CD4-positive, alpha-beta T cell (primary cell): ENCODE measurements around the gene DNMT1. TPM values are rescaled to one million over a fixed set of nuclear protein-coding genes. Genes with fewer than 3 reads are reported as not detected.

Source experiments
- ATAC-seq: fragments of 200-7000 bp; cut with Tn5 transposase; one replicate; pipeline ENCODE4 v1.10.0; 2022; ENCODE audit warnings: mild to moderate bottlenecking; ENCODE audit not compliant: poor library complexity
- CTCF ChIA-PET: fragments of 350-600 bp; sonication (Branson Sonifier 250); formaldehyde crosslinking; loops from one replicate; lab custom pipeline; 2021; ENCODE audit warnings: antibody characterized with exemption, inconsistent platforms; lab: Charles Lee
- POLR2A ChIA-PET: fragments of 350-600 bp; sonication (Branson Sonifier 250); formaldehyde crosslinking; loops from one replicate; lab custom pipeline; 2021; ENCODE audit warnings: antibody characterized with exemption, inconsistent platforms; lab: Charles Lee
- DNase-seq, 14 experiments: peaks; one replicate each; pipeline ENCODE4 v3.0.0-alpha.2; 2013 to 2020; ENCODE audit warnings: mixed read lengths in 2 of 14
- H3K27ac ChIP-seq, 2 donors: one replicate each; pipeline versions ENCODE4 v1.5.1 to v1.7.0; 2013; ENCODE audit warnings: low read length in 2 of 2, low read depth in 1 of 2, mild to moderate bottlenecking in 1 of 2
- H3K27me3 ChIP-seq, 2 experiments: 1 replicate in 1 of 2; 2 replicates in 1 of 2; pipeline versions ENCODE4 v1.6.1 to v1.7.0; 2013; ENCODE audit warnings: low read length in 2 of 2, control low read depth in 1 of 2, mild to moderate bottlenecking in 1 of 2, moderate library complexity in 1 of 2; ENCODE audit not compliant: insufficient read depth in 2 of 2, control insufficient read depth in 1 of 2
- H3K36me3 ChIP-seq: one replicate; pipeline ENCODE4 v1.6.1; 2013; ENCODE audit warnings: low read length, control low read depth; ENCODE audit not compliant: insufficient read depth
- H3K4me1 ChIP-seq: one replicate; pipeline ENCODE4 v1.6.1; 2013; ENCODE audit warnings: low read length, control low read depth; ENCODE audit not compliant: insufficient read depth
- H3K4me3 ChIP-seq: one replicate; pipeline ENCODE4 v1.5.1; 2013; ENCODE audit warnings: mild to moderate bottlenecking, low read length, moderate library complexity
- H3K9me3 ChIP-seq, 2 experiments: 1 replicate in 1 of 2; 2 replicates in 1 of 2; pipeline versions ENCODE4 v1.6.1 to v1.7.0; 2013; ENCODE audit warnings: low read length in 2 of 2, mild to moderate bottlenecking in 2 of 2, control low read depth in 1 of 2, moderate library complexity in 1 of 2; ENCODE audit not compliant: control insufficient read depth in 1 of 2, insufficient read depth in 1 of 2
- H3K27ac Mint-ChIP-seq: one replicate; pipeline ENCODE4 v1.8.0; 2020; ENCODE audit warnings: mixed read lengths
- H3K27me3 Mint-ChIP-seq: one replicate; pipeline ENCODE4 v1.8.0; 2021; ENCODE audit warnings: mixed read lengths
- H3K36me3 Mint-ChIP-seq: one replicate; pipeline ENCODE4 v1.8.0; 2021; ENCODE audit warnings: low read depth, mixed read lengths
- H3K4me1 Mint-ChIP-seq: one replicate; pipeline ENCODE4 v1.8.0; 2021; ENCODE audit warnings: low read depth, mixed read lengths
- H3K4me3 Mint-ChIP-seq: one replicate; pipeline ENCODE4 v1.8.0; 2020; ENCODE audit warnings: mild to moderate bottlenecking, mixed read lengths
- H3K9me3 Mint-ChIP-seq: one replicate; pipeline ENCODE4 v1.8.0; 2020; ENCODE audit warnings: mixed read lengths
- intact Hi-C, 2 experiments: fragments of 100-400 bp; cut with DNase I in 1 of 2; cut with micrococcal nuclease in 1 of 2; formaldehyde crosslinking; loops; one replicate each; pipeline versions ENCODE4 v1.15.1 to v1.9.0; 2023 to 2025; cut with DNase I, micrococcal nuclease
- total RNA-seq, 174 experiments: library from RNA in 2 of 174; stranded (reverse) in 2 of 174; gene quantifications; one replicate each; pipeline ENCODE4 v1.2.3 and lab custom pipeline; 2021 to 2026
- TF ChIP-seq, protein P1 (sequence below): fragments of 200-600 bp; IDR thresholded peaks from one replicate; pipeline ENCODE4 v1.8.0; 2022; ENCODE audit warnings: antibody characterized with exemption, mild to moderate bottlenecking

Gene DNMT1
- total RNA-seq, 2 experiments from 2014 or later, result 159 to 160 TPM

DNA sequence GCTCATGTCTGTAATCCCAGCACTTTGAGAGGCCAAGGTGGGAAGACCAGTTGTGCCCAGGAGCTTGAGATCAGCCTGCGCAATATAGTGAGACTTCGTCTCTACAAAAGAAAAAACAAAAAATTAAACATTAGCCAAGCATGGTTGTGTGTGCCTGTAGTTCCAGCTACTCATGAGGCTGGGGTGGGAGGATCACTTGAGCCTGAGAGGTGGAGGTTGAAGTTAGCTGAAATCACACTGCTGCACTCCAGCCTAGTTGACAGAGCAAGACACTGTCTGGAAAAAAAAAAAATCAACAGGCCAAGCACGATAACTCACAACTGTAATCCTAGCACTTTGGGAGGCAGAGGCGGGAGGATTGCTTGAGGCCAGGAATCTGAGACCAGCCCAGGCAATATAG, 40.2 kb upstream of the DNMT1 start:
- Histone ChIP-seq H3K36me3 (no peaks in the 10 kb centered on the region), H3K4me3 (no peak overlapping the region), H3K9me3 (no peaks in the 10 kb centered on the region), H3K27ac (no peak overlapping the region), H3K27me3 (no peaks in the 10 kb centered on the region), H3K4me1 (peaks cover 45% of the 10 kb centered on the region)
- no peaks in the 10 kb centered on the region for H3K36me3 Mint-ChIP-seq
- peaks cover 22% of the 10 kb centered on the region for H3K4me1 Mint-ChIP-seq
- DNase-seq (no peak), ATAC-seq (no peak)
- H3K27me3 Mint-ChIP-seq, result no peaks in the 10 kb centered on the region
- ChIA-PET POLR2A (interaction anchor here (0.6 to 2.3 kb wide), 3 partner anchors 15 to 300 kb away, joined by 4 to 9 read pairs (median 5); no protein-coding TSS in a partner anchor), CTCF (interaction anchor here (1.5 to 2.0 kb wide), 2 partner anchors 15 to 182 kb away, joined by 3 to 12 read pairs; no protein-coding TSS in a partner anchor)
- no peaks in the 10 kb centered on the region for H3K9me3 Mint-ChIP-seq
- H3K27ac Mint-ChIP-seq, result peak overlapping the region; percentile 96
- peak overlapping the region; percentile 40 for H3K4me3 Mint-ChIP-seq
- intact Hi-C loops, result no loop called here
- TF ChIP-seq, protein P1, sequence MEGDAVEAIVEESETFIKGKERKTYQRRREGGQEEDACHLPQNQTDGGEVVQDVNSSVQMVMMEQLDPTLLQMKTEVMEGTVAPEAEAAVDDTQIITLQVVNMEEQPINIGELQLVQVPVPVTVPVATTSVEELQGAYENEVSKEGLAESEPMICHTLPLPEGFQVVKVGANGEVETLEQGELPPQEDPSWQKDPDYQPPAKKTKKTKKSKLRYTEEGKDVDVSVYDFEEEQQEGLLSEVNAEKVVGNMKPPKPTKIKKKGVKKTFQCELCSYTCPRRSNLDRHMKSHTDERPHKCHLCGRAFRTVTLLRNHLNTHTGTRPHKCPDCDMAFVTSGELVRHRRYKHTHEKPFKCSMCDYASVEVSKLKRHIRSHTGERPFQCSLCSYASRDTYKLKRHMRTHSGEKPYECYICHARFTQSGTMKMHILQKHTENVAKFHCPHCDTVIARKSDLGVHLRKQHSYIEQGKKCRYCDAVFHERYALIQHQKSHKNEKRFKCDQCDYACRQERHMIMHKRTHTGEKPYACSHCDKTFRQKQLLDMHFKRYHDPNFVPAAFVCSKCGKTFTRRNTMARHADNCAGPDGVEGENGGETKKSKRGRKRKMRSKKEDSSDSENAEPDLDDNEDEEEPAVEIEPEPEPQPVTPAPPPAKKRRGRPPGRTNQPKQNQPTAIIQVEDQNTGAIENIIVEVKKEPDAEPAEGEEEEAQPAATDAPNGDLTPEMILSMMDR, result no peak

DNA sequence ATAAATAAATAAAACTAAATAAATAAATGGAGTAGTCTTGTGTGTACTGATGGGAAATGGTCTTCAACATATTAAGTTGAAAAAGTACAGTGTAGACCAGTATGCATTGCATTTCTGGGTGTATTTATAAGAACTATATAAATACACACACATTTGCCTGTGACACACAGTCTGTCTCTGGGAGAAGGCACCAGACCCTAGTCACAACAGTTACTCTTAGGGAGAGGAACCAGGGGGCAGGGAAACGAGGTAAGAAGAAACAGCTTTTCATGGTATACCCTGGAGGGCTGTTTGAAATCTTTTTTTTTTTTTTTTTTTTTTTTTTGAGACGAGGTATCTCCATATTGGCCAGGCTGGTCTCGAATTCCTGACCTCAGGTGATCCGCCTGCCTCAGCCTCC, 39.2 kb upstream of the DNMT1 start:
- ChIA-PET CTCF (interaction anchor here (2.0 kb wide), 1 partner anchor 16 kb away, joined by 12 read pairs; no protein-coding TSS in a partner anchor), POLR2A (interaction anchor here (0.6 kb wide), 1 partner anchor 137 kb away, joined by 3 read pairs; no protein-coding TSS in a partner anchor)
- no peak overlapping the region for H3K4me3 Mint-ChIP-seq
- no peaks in the 10 kb centered on the region for H3K9me3 ChIP-seq
- H3K36me3 Mint-ChIP-seq, result no peaks in the 10 kb centered on the region
- H3K27ac ChIP-seq, result no peak overlapping the region
- no peaks in the 10 kb centered on the region for H3K9me3 Mint-ChIP-seq
- TF ChIP-seq, protein P1, result no peak
- no peak for ATAC-seq
- H3K4me3 ChIP-seq, result no peak overlapping the region
- peak overlapping the region; percentile 24 for H3K27ac Mint-ChIP-seq
- DNase-seq, result no peak
- H3K36me3 ChIP-seq, result no peaks in the 10 kb centered on the region
- H3K4me1 ChIP-seq, result peaks cover 56% of the 10 kb centered on the region
- peaks cover 30% of the 10 kb centered on the region for H3K4me1 Mint-ChIP-seq
- H3K27me3 Mint-ChIP-seq, result no peaks in the 10 kb centered on the region
- H3K27me3 ChIP-seq, result no peaks in the 10 kb centered on the region
- intact Hi-C loops, result loop anchor here (5.0 kb wide), 1 partner anchor 37 kb away; no protein-coding TSS in a partner anchor

DNA sequence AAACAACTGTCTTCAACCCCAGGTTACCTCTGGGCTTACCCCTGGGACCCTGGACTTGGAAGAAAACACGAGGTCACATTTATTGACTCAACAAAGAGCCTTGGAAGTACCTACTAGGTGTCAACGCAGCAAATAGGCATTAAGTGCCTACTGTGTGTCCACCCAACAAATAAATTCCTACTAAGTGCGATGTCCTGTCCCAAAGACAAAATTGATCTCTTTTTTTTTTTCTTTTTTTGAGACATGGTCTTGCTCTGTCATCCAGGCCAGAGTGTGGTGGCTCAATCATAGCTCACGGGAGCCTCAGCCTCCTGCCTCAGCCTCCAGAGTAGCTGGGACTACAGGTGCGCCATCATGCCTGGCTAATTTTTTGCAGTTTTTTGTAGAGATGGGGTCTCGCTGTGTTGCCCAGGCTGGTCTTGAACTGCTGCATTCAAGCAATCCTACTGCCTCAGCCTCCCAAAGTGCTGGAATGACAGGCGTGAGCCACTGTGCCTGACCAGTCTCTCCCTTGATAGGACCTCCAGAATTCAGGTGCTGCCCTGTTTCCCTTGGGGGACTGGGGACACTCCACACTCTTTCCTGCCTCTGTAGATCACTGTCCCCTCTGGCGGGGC, 37.0 kb upstream of the DNMT1 start:
- TF ChIP-seq, protein P1, result no peak
- DNase-seq (no peak), ATAC-seq (no peak)
- Histone ChIP-seq H3K27ac (peak overlapping the region; percentile 86 to 90), H3K36me3 (no peaks in the 10 kb centered on the region), H3K9me3 (no peaks in the 10 kb centered on the region), H3K4me3 (peak overlapping the region; percentile 96), H3K27me3 (no peaks in the 10 kb centered on the region), H3K4me1 (peaks cover 64% of the 10 kb centered on the region)
- H3K27ac Mint-ChIP-seq, result peak overlapping the region; percentile 92
- CTCF ChIA-PET, result interaction anchor here (0.9 kb wide), 1 partner anchor 27 kb away, joined by 3 read pairs; no protein-coding TSS in a partner anchor
- peak overlapping the region; percentile 90 for H3K4me3 Mint-ChIP-seq
- no peaks in the 10 kb centered on the region for H3K9me3 Mint-ChIP-seq
- POLR2A ChIA-PET, result interaction anchor here (0.7 to 0.9 kb wide), 2 partner anchors 20 to 127 kb away, joined by 3 to 6 read pairs; partner anchors contain the start of gene MRPL4
- H3K27me3 Mint-ChIP-seq, result no peaks in the 10 kb centered on the region
- H3K4me1 Mint-ChIP-seq, result peaks cover 31% of the 10 kb centered on the region
- no peaks in the 10 kb centered on the region for H3K36me3 Mint-ChIP-seq
- intact Hi-C loops, result loop anchor here (5.0 kb wide), 1 partner anchor 34 kb away; no protein-coding TSS in a partner anchor
